Mammary epithelial cell (primary cell): ENCODE measurements around the gene PSKH1.

ENCODE experiments used
- EZH2 ChIP-seq: IDR thresholded peaks from 2 replicates; pipeline ENCODE4 v1.6.1; 2012; ENCODE audit warnings: low read length, inconsistent platforms, borderline replicate concordance
- TF ChIP-seq, protein P1 (sequence below), 2 donors: IDR thresholded peaks in 1 of 2; conservative IDR thresholded peaks in 1 of 2; 2 replicates each; pipeline ENCODE4 v1.5.1; 2011 to 2012; ENCODE audit warnings: inconsistent platforms in 2 of 2, low read length in 2 of 2, mild to moderate bottlenecking in 2 of 2, control low read depth in 1 of 2, low read depth in 1 of 2; ENCODE audit not compliant: insufficient read depth in 1 of 2; ENCODE audit errors: extremely low read depth in 1 of 2

DNA sequence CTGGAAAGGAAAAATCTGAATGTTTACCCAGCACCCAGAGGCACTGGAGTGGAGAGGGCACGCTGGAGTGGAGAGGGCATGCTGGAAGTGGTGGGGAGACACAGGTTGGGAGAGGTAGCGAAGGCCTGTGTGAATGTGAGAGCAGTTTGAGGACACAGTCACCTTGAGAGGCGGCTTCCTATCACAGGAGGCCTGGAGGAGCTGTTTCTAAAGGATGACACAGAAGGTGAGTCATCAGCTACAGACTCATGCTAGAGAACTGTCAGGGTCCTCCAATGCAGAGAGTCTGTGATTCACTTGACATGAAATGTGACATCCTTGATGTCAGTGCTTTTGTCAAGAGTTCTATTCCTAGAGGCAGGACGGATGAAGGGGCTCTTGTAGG is 24.8 kb downstream of the PSKH1 start:
- TF ChIP-seq, protein P1, sequence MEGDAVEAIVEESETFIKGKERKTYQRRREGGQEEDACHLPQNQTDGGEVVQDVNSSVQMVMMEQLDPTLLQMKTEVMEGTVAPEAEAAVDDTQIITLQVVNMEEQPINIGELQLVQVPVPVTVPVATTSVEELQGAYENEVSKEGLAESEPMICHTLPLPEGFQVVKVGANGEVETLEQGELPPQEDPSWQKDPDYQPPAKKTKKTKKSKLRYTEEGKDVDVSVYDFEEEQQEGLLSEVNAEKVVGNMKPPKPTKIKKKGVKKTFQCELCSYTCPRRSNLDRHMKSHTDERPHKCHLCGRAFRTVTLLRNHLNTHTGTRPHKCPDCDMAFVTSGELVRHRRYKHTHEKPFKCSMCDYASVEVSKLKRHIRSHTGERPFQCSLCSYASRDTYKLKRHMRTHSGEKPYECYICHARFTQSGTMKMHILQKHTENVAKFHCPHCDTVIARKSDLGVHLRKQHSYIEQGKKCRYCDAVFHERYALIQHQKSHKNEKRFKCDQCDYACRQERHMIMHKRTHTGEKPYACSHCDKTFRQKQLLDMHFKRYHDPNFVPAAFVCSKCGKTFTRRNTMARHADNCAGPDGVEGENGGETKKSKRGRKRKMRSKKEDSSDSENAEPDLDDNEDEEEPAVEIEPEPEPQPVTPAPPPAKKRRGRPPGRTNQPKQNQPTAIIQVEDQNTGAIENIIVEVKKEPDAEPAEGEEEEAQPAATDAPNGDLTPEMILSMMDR (conservative IDR thresholded peaks at IDR 0.05 in 1 of 2, IDR thresholded peaks at IDR 0.05 in 1 of 2; ENCODE audit: extremely low read depth in 1 of 2, insufficient read depth in 1 of 2, low read depth in 1 of 2, low read length in 2 of 2) = no peak
- no peak for TF ChIP-seq EZH2
